Measurements from ENCODE around the gene CDR2. TPM values are rescaled to one million over a fixed set of nuclear protein-coding genes. Genes with fewer than 3 reads are reported as not detected.

CDR2 gene
- total RNA-seq, 1 donor from 2014 or later: 33.9 TPM

GRCh38 chr16:22296225-22297113 is 78.0 kb downstream of the CDR2 start:
- H3K27ac ChIP-seq: peak overlapping the region; percentile 97
- H3K4me3 ChIP-seq: peak overlapping the region; percentile 53 to 96
- DNase-seq (ENCODE audit: extremely low spot score in 2 of 2): no peak

More at GRCh38 chr16:22296225-22297113, 78.0 kb downstream of the CDR2 start:
- Histone ChIP-seq H3K27me3 (no peaks in the 10 kb centered on the region), H3K36me3 (no peaks in the 10 kb centered on the region), H3K9me3 (no peaks in the 10 kb centered on the region), H3K4me1 (peaks cover 25% of the 10 kb centered on the region)
- TF ChIP-seq POLR2A (IDR thresholded peaks at IDR 0.05): no peak
- TF ChIP-seq CTCF (IDR thresholded peaks at IDR 0.05): no peak
- TF ChIP-seq POLR2AphosphoS5 (IDR thresholded peaks at IDR 0.05; ENCODE audit: insufficient read depth in 1 of 2, low read depth in 1 of 2): no peak
- intact Hi-C loops (cut with DNase I): loop anchor here (2.0 to 5.0 kb wide), 2 partner anchors 100 to 289 kb away; partner anchors contain the start of gene MOSMO

Other genes with a start within 250 kb of the CDR2 start
- not detected for gene SDR42E2, start 212.1 kb downstream of the CDR2 start, total RNA-seq
- gene EEF2K, start 168.3 kb downstream of the CDR2 start, total RNA-seq: 50.3 TPM
- 38.5 TPM for gene POLR3E, start 77.2 kb downstream of the CDR2 start, total RNA-seq
- gene NPIPB5, start 136.3 kb upstream of the CDR2 start, total RNA-seq: 329 TPM